Astrocyte of the cerebellum (primary cell): ENCODE results near the gene ZNF514.
"Not testable (repeated sequence)": the region's sequence is repeated elsewhere in the genome, so short reads cannot be mapped to it uniquely, and the experiment has no call there.

ENCODE experiments used
- DNase-seq: peaks from one replicate; pipeline ENCODE4 v3.0.0-alpha.2; 2011; ENCODE audit warnings: low read depth
- H3K4me3 ChIP-seq: 2 replicates; pipeline ENCODE4 v1.5.1; 2011; ENCODE audit warnings: mild to moderate bottlenecking, low read depth, low read length, moderate library complexity
- in situ Hi-C: cut with HindIII; loops from 2 replicates; pipeline ENCODE4 v1.10.0; 2017; ENCODE audit warnings: low sequenced_read_pairs
- TF ChIP-seq, protein P1 (sequence below): IDR thresholded peaks from 2 replicates; pipeline ENCODE4 v1.5.1; 2012; ENCODE audit warnings: low read length, low read depth, moderate library complexity, mild to moderate bottlenecking; ENCODE audit errors: missing control alignments

The ZNF514 gene

GRCh38 chr2:95110395-95110794 lies 49.3 kb downstream of the ZNF514 start:
- H3K4me3 ChIP-seq = no peak overlapping the region
- TF ChIP-seq, protein P1, sequence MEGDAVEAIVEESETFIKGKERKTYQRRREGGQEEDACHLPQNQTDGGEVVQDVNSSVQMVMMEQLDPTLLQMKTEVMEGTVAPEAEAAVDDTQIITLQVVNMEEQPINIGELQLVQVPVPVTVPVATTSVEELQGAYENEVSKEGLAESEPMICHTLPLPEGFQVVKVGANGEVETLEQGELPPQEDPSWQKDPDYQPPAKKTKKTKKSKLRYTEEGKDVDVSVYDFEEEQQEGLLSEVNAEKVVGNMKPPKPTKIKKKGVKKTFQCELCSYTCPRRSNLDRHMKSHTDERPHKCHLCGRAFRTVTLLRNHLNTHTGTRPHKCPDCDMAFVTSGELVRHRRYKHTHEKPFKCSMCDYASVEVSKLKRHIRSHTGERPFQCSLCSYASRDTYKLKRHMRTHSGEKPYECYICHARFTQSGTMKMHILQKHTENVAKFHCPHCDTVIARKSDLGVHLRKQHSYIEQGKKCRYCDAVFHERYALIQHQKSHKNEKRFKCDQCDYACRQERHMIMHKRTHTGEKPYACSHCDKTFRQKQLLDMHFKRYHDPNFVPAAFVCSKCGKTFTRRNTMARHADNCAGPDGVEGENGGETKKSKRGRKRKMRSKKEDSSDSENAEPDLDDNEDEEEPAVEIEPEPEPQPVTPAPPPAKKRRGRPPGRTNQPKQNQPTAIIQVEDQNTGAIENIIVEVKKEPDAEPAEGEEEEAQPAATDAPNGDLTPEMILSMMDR = no peak
- in situ Hi-C loops = no loop called here
- DNase-seq = no peak

DNA sequence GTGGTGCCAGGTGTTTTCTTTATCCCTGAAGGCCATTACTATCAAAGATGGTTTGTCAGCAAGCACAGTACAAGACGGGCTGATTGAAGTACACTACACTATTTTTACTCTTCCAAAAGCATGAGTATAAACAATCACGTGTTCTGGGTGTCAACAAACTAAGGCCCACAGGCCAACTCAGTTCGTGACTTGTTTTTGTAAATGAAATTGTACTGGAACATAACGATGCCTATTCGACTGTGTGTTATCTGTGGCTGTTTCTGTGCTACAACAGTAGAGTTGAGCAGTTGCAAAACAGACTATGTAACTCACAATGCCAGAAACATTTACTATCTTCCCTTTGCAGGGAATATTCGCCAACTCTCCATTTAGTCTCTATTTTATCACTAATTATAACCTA lies 50.4 kb downstream of the ZNF514 start:
- in situ Hi-C loops = no loop called here
- no peak for DNase-seq
- TF ChIP-seq, protein P1 = no peak
- no peak overlapping the region for H3K4me3 ChIP-seq

GRCh38 chr2:95106081-95106480 lies 53.6 kb downstream of the ZNF514 start:
- no peak for DNase-seq
- in situ Hi-C loops = no loop called here
- TF ChIP-seq, protein P1 = no peak
- H3K4me3 ChIP-seq = no peak overlapping the region

- in situ Hi-C loops = no loop called here
- H3K4me3 ChIP-seq = no peak overlapping the region
- TF ChIP-seq, protein P1 = no peak
- no peak for DNase-seq
Observed at GRCh38 chr2:95104606-95105005, 55.0 kb downstream of the ZNF514 start.

GRCh38 chr2:95099910-95100309 lies 59.7 kb downstream of the ZNF514 start:
- in situ Hi-C loops = no loop called here
- no peak overlapping the region for H3K4me3 ChIP-seq
- DNase-seq = no peak
- TF ChIP-seq, protein P1 = no peak

- H3K4me3 ChIP-seq, in situ Hi-C loops: not testable (repeated sequence)
Observed at GRCh38 chr2:95098273-95098672, 61.4 kb downstream of the ZNF514 start.

More at GRCh38 chr2:95098273-95098672, 61.4 kb downstream of the ZNF514 start:
- not testable (repeated sequence) for DNase-seq
